HUES6 (cell line): Measurements from ENCODE around the gene ZFP91.

Experiments used
- H3K27ac ChIP-seq: 2 replicates; pipeline ENCODE4 v1.7.0; 2013; ENCODE audit warnings: low read depth, mild to moderate bottlenecking, low read length, inconsistent platforms
- H3K27me3 ChIP-seq: 2 replicates; pipeline ENCODE4 v1.6.1; 2013; ENCODE audit warnings: low read length; ENCODE audit not compliant: control insufficient read depth, insufficient read depth
- H3K36me3 ChIP-seq: 2 replicates; pipeline ENCODE4 v1.6.1; 2013; ENCODE audit warnings: low read length; ENCODE audit not compliant: control insufficient read depth, insufficient read depth
- H3K4me1 ChIP-seq: 2 replicates; pipeline ENCODE4 v1.6.1; 2013; ENCODE audit warnings: low read length; ENCODE audit not compliant: control insufficient read depth, insufficient read depth
- H3K4me3 ChIP-seq: 2 replicates; pipeline ENCODE4 v1.5.1; 2013; ENCODE audit warnings: low read depth, low read length
- H3K9ac ChIP-seq: one replicate; pipeline ENCODE4 v1.6.1; 2013; ENCODE audit warnings: mild to moderate bottlenecking, low read length
- H3K9me3 ChIP-seq: 2 replicates; pipeline ENCODE4 v1.6.1; 2013; ENCODE audit warnings: low read depth, low read length; ENCODE audit not compliant: control insufficient read depth, insufficient read depth

ZFP91 gene, protein sequence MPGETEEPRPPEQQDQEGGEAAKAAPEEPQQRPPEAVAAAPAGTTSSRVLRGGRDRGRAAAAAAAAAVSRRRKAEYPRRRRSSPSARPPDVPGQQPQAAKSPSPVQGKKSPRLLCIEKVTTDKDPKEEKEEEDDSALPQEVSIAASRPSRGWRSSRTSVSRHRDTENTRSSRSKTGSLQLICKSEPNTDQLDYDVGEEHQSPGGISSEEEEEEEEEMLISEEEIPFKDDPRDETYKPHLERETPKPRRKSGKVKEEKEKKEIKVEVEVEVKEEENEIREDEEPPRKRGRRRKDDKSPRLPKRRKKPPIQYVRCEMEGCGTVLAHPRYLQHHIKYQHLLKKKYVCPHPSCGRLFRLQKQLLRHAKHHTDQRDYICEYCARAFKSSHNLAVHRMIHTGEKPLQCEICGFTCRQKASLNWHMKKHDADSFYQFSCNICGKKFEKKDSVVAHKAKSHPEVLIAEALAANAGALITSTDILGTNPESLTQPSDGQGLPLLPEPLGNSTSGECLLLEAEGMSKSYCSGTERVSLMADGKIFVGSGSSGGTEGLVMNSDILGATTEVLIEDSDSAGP

DNA sequence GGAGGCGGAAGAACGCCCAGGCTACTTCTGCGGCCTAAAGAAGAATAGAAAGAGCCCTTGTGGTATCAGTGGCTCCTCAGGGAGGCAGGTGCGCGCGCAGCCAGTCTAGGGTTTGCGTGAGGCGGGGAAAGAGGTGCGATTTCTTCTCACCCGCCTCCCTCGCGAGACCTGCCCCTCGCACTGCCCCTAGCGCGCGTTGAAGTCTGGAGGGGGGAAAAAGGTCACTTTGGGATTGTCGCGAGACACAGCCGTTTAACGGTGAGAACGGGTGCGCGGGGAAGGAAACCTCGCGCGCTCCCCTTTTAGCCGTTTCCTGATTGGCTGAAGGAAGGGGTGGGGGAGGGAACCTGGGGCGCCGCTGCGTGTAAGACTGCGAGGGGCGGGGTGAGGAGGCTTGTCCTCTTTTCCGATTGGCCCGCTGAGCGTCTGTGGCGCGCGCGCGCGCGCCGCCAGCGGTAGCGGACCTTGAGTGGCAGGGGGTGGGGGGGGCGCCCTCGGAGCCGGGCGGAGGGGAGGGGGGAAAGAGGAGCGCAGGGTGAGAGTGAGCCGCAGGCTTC is at the start of gene ZFP91:
Gene ZFP91, plus strand, starts transcription at position 429 of the 557 bp plus-strand sequence. CDS start 219 bp downstream, outside the sequence.
- H3K27ac ChIP-seq, result peak within 1 kb of the TSS; percentile 98
- no peaks in the 10 kb centered on the region; the same call in 1 of the 2 replicates for H3K36me3 ChIP-seq
- peaks cover 15% of the 10 kb centered on the region for H3K4me1 ChIP-seq
- H3K27me3 ChIP-seq, result no peaks in the 10 kb centered on the region
- no peaks in the 10 kb centered on the region for H3K9me3 ChIP-seq
- H3K9ac ChIP-seq, result peak within 1 kb of the TSS; percentile 99
- H3K4me3 ChIP-seq, result peak within 1 kb of the TSS; percentile 99

DNA sequence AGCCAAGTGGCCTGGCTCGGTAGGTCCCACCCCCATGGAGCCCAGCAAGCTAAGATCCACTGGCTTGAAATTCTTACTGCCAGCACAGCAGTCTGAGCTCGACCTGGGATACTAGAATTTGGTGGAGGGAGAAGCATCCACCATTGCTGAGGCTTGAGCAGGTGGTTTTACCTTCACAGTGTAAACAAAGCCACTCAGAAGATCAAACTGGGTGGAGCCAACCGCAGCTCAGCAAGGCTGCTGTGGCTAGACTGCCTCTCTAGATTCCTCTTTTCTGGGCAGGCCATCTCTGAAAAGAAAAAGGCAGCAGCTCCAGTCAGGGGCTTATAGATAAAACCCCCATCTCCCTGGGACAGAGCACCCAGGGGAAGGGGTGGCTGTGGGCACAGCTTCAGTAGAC is 48.6 kb upstream of the ZFP91 start:
- no peak overlapping the region for H3K4me3 ChIP-seq
- no peaks in the 10 kb centered on the region for H3K27me3 ChIP-seq
- peaks cover 10% of the 10 kb centered on the region; the same call in 1 of the 2 replicates for H3K9me3 ChIP-seq
- H3K27ac ChIP-seq, result no peak overlapping the region
- H3K4me1 ChIP-seq, result no peaks in the 10 kb centered on the region
- H3K9ac ChIP-seq, result no peak overlapping the region
- H3K36me3 ChIP-seq, result no peaks in the 10 kb centered on the region

DNA sequence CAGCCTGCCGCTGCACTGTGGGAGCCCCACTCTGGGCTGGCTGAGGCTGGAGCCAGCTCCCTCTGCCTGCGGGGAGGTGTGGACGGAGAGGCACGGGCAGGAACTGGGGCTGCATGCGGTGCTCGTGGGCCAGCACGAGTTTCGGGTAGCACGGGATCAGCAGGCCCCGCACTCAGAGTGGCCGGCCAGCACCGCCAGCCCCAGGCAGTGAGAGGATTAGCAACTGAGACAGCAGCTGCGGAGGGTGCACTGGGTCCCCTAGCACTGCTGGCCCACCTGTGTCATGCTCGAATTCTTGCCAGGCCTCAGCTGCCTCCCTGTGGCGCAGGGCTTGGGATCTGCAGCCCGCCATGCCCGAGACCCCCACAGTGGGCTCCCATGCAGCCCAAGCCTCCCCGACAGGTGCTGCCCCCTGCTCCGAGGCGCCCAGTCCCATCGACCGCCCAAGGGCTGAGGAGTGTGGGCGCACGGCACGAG is 47.0 kb upstream of the ZFP91 start:
- Histone ChIP-seq H3K27ac (no peak overlapping the region), H3K36me3 (no peaks in the 10 kb centered on the region), H3K4me1 (no peaks in the 10 kb centered on the region), H3K9ac (no peak overlapping the region), H3K9me3 (peaks cover 10% of the 10 kb centered on the region; the same call in 1 of the 2 replicates), H3K4me3 (no peak overlapping the region), H3K27me3 (no peaks in the 10 kb centered on the region)

DNA sequence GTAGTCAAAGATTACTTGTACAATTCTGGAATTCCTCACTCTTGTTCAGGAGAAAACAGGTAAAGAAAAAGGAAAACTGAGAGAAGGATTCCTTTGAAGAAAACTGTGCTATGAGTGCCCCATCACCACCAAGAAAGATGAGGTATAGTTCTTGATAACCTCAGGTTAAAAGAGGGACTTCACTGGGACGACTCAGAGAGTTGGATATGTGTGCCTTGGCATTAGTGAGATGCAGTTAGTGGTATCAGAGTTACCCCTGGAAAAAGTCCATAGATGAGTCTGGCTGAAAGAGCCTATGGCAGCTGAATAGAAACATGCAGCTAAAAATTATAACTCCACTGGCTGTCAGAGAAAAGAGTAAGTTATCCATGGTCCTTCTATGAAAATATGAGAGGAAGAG is 32.0 kb upstream of the ZFP91 start:
- Histone ChIP-seq H3K4me1 (no peaks in the 10 kb centered on the region), H3K36me3 (no peaks in the 10 kb centered on the region)

DNA sequence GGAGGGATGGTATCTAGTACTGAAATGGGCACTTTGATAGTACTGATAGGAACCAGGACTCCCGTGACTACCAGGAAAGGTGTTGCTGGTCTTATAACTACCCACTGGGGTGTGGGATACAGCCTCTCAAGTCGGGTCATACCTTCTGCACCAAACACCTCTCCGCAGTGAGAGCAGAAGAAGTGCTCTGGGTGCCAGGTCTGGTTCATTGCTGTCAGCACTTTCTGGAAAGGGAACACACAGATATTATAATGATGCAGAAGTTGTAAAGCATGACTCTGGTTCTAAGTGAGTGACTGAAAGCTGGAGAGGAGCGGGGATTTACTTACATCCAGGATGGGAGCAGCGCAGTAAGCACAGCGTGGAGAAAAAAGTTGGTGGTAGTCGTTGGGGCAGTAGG is 29.2 kb upstream of the ZFP91 start:
- Histone ChIP-seq H3K27ac (no peak overlapping the region), H3K9ac (no peak overlapping the region), H3K27me3 (no peaks in the 10 kb centered on the region), H3K4me1 (no peaks in the 10 kb centered on the region), H3K36me3 (no peaks in the 10 kb centered on the region), H3K9me3 (no peaks in the 10 kb centered on the region), H3K4me3 (no peak overlapping the region)

More for the DNA sequence above, 32.0 kb upstream of the ZFP91 start:
- Histone ChIP-seq H3K27ac (no peak overlapping the region), H3K9ac (no peak overlapping the region), H3K4me3 (no peak overlapping the region), H3K27me3 (no peaks in the 10 kb centered on the region), H3K9me3 (no peaks in the 10 kb centered on the region)

DNA sequence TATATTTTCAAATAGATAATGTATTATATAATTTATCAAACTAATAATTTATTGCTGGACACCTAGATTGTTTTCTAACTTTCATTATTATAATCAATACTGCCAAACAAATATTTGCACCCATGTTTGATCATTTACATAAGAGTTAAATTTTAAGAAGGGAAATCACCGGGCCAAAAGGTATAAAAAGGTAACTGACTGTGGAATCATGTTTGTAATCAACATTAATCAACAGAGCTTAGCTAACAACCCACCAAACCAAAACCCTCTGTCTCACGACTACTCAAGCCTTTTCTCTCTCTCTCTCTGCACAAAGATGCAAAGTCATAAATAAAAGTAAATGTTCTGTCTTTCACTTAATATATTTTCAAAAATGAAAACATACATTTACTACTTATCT is 18.0 kb upstream of the ZFP91 start:
- Histone ChIP-seq H3K9me3 (no peaks in the 10 kb centered on the region), H3K27me3 (no peaks in the 10 kb centered on the region), H3K27ac (no peak overlapping the region), H3K36me3 (no peaks in the 10 kb centered on the region), H3K4me1 (no peaks in the 10 kb centered on the region), H3K4me3 (no peak overlapping the region), H3K9ac (no peak overlapping the region)

DNA sequence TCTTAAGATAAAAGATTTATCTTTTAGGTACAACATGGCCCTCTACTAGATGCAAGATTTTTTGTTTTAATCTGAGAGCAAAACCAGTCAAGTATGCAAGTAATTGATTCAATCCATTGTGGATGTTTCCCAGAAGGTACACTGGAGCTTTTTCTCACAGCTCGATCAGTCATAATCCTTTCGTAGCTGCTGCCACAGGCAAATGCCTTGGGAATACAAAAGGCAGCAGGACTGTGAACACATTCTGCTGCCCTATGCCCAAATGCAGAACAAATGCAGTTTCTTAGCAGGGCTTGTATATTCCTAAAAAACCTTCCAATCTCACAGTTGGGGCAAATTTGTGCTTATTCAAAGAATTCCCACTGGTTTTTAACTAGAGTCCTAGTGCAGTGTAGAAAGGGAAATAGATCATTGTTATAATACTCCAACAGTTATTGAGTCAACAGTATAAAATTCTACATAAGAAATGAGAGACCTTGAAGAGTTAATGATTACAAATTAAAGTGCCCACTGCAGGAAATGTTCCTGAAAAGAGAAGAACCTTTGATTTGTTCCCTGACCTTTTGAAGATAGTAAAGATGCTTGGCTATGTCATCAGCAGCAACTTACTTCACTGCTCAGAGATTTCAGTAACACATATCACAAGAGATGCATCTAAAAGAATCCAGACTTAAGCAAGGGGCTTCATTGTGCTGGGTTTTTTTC is 17.3 kb upstream of the ZFP91 start:
- no peak overlapping the region for H3K27ac ChIP-seq
- no peak overlapping the region for H3K4me3 ChIP-seq
- H3K36me3 ChIP-seq, result no peaks in the 10 kb centered on the region
- H3K9ac ChIP-seq, result no peak overlapping the region
- H3K9me3 ChIP-seq, result no peaks in the 10 kb centered on the region
- H3K4me1 ChIP-seq, result no peaks in the 10 kb centered on the region
- no peaks in the 10 kb centered on the region for H3K27me3 ChIP-seq

DNA sequence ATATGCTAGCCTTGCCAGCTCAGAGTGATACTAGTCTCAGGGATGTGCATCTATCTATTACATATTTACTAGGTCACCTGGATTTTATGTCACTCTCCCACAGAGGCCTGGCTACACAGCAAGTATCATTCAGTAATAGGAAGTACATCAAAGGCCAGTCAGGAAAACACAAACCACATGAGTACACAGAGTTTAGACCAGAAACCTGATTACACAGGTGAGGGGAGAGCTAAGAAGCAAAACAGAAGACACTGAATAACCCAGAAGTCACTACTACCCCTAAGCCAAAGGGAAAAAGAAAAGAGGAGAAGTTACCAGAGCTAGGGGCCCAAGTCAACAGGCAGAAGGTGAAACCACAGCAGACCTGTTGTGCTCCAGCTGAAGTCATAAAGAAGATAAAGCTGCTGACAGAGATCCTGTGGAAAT is 16.5 kb upstream of the ZFP91 start:
- Histone ChIP-seq H3K27me3 (no peaks in the 10 kb centered on the region), H3K4me1 (no peaks in the 10 kb centered on the region), H3K9ac (no peak overlapping the region), H3K4me3 (no peak overlapping the region), H3K36me3 (no peaks in the 10 kb centered on the region), H3K9me3 (no peaks in the 10 kb centered on the region), H3K27ac (no peak overlapping the region)

DNA sequence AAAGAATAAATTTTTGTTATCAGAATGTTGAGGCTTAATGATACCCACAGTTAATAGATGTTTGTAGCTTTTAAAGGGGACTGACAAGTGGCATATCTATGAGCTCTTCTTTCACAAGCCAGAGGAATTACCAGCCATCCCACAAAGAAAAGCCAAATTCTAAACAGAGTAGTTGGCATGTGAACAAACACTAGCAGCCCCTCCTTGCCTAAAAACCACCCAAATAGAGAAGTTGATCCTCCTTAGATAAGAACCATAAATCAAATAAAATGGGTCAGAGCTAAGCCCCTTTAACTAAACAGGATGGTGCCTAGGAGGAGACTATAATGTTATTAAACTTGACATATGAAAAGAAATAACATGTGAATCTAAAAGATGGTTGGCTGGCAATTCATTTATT is 14.6 kb upstream of the ZFP91 start:
- no peak overlapping the region for H3K9ac ChIP-seq
- no peaks in the 10 kb centered on the region for H3K4me1 ChIP-seq
- H3K36me3 ChIP-seq, result no peaks in the 10 kb centered on the region
- H3K27me3 ChIP-seq, result no peaks in the 10 kb centered on the region
- H3K27ac ChIP-seq, result no peak overlapping the region
- no peaks in the 10 kb centered on the region for H3K9me3 ChIP-seq
- H3K4me3 ChIP-seq, result no peak overlapping the region

DNA sequence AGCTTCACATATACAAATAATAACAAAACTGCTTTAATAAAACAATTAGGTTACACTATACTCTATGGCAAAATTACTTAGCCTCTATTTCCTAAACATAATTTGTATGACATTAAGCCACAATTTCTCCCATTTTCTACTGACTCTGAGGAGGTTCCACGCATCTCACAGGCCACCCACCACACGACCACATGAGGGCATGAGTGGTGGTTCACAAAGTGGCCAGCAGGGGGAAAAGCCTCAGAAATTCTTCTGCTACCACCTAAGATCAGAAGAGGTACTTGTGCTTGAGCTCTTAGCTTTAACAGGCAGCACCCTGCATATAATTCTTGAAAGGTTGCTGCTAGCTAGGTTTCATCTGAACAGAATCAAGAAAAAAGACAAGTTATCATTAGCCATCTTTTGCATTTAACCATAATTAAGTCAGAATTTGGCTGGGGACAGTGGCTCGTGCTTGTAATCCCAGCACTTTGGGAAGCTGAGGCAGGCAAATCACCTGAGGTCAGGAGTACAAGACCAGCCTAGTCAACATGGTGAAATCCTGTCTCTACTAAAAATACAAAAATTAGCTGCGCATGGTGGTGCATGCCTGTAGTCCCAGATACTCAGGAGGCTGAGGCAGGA is 10.9 kb upstream of the ZFP91 start:
- Histone ChIP-seq H3K27me3 (no peaks in the 10 kb centered on the region), H3K27ac (no peak overlapping the region), H3K36me3 (no peaks in the 10 kb centered on the region), H3K9ac (no peak overlapping the region), H3K9me3 (no peaks in the 10 kb centered on the region), H3K4me3 (no peak overlapping the region), H3K4me1 (no peaks in the 10 kb centered on the region)
